GM19193 (cell line): ENCODE measurements around the gene NR1D1.

Source experiments
- POLR2A ChIP-seq: IDR thresholded peaks from 4 replicates; pipeline ENCODE4 v1.6.1; 2011; ENCODE audit not compliant: insufficient read depth, insufficient read length; ENCODE audit errors: extremely low read depth

Gene NR1D1

GRCh38 chr17:40065769-40066510 lies 34.4 kb downstream of the NR1D1 start:
- no peak for TF ChIP-seq POLR2A

GRCh38 chr17:40064971-40065768 lies 35.2 kb downstream of the NR1D1 start:
- TF ChIP-seq POLR2A = no peak

- no peak for TF ChIP-seq POLR2A
Observed at GRCh38 chr17:40063901-40064531, 36.4 kb downstream of the NR1D1 start.

DNA sequence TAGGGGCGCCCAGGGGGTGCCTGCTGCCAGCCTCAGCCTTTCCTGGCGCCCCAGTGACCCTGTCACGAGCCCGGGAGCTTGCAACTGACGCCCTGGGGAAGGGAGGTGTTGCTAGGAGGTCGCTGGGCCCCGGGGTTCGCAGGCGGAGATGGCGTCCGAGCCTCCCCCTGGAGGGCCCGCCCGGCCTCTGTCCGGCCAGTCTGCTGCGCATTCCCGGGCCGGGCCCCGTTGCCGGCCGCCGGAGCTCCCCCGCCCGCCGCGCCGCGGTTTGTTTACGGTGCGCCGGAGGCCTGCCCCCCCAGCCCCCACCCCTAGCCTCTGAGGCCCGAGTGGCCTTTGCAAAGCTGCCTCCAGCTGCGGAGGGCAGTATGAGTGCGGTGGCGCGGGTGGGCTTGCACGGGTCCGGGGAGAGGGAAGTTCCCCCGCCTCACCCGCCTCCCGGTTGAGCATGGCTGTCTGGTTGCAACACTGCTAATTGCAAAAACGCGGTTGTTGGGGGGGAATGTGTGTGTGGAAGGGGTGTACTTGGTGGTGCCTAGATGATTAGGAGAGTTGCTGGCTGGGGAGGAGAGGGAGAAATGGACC lies 37.1 kb downstream of the NR1D1 start:
- TF ChIP-seq POLR2A = no peak

DNA sequence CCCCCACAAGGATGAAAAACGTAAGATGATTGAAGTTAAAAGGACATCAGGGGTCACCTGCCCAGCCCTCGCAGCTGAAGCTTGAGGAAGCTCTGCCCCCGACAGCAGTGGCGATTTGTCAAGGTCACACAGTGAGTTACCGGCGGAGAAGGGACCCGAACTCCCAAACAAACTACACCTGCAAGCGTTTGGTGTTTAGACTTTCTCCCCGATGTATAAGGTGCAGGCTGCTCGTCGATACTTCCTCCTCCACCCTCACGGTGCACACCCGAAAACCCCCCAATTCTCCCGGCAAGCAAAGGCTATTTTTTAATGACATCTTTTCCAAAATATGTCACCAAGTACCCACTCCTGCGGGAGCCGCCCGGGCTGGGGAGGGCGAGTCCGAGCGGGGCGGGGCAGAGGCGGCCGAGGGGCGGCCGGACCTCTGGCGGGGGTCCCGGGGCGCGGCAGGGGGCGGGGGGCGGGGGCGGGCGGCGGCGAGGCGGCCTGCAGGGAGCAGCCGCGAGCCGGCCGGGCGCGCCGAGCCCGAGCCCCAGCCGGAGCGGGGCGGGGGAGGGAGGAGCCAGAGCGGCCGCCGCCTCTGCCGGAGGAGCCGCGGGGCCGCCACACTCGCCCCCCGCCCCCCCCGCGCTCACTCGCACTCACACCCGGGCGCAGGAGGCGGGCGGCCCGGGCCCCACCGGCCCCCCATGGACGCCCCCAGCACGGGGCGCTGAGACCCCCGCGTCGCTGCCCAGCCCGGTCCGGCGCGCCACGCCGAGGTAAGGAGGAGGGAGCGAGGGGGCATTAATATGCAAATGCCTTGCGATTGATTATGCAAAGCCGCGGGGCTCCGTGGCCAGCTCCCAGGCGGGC lies 37.8 kb downstream of the NR1D1 start, which contains the start of gene THRA:
Gene THRA, plus strand, starts transcription at position 637 of the 858 bp plus-strand sequence. CDS start 11,524 bp downstream, outside the sequence.
- no peak for TF ChIP-seq POLR2A

DNA sequence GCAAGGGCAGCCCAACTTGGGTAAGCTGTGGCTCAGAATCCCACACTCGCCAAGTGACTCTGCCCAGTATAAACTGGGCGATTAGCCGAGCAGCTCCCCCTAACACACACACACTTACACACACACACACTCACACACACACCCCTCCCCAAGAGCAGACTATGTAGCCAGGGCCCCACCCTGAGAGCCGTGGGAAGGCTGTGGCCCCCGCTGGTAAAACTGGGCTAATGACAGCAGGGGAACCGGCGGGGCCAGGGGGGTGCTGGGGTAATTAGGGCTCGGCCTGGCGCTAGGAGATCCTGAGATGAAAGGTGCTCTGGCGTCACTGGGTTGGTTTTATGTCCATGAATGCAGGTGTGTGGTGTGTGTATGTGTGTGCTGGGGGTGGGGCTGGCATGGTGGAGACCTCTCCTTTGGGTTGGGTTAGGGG lies 38.8 kb downstream of the NR1D1 start:
- TF ChIP-seq POLR2A = no peak

DNA sequence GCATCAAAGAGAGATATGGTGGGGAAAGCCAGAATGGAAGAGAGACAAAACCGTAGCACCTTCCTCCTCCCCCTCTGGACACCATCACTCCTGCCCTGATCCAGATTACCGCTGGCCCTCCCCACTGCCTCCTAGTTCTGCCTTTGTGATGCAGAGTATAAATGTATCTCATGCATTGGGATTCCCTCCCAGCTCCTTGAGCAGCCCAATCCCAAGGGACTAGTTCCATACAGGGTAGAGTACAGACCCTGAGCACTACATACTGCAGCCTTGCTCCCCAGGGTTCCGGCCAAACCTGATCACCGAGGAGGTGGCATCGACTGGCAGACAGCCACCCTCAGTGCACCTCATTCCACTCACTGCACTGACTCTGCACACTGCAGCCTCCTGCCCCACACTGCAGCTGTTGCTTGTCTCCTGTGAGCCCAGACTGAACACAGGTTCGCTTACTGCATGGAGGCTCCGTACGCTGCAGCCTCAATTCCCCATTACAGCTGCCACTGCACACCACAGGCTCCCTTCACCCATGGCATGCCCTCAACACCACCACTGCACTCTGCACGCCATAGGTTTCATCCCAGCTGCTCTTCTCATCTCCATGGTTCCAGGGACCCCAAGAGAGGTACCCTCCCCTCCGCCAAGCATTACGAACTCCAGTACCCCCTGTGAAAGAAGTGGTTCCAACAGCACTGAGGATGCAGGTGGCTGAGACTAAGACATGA lies 39.3 kb downstream of the NR1D1 start:
- no peak for TF ChIP-seq POLR2A

GRCh38 chr17:40059729-40060475 lies 40.5 kb downstream of the NR1D1 start:
- TF ChIP-seq POLR2A = no peak

GRCh38 chr17:40058865-40059264 lies 41.5 kb downstream of the NR1D1 start:
- no peak for TF ChIP-seq POLR2A

GRCh38 chr17:40058186-40058784 lies 42.1 kb downstream of the NR1D1 start:
- TF ChIP-seq POLR2A = no peak

- no peak for TF ChIP-seq POLR2A
Observed at GRCh38 chr17:40056379-40057015, 43.9 kb downstream of the NR1D1 start.
